HEK293 (cell line): ENCODE measurements around the gene TEX261.

Source experiments
- CTCF ChIA-PET: fragments of 350-600 bp; formaldehyde crosslinking; extraction: SDS; loops from one replicate; lab custom pipeline; 2021; ENCODE audit warnings: antibody characterized with exemption; lab: Yijun Ruan, JAX
- POLR2A ChIA-PET: fragments of 300-600 bp; formaldehyde crosslinking; extraction: SDS; loops from one replicate; lab custom pipeline; 2020; ENCODE audit warnings: antibody characterized with exemption, inconsistent platforms; lab: Yijun Ruan, JAX
- H3K27ac ChIP-seq: fragments of 200-500 bp; sonication (Bioruptor generic); 2 replicates; pipeline ENCODE4 v1.5.1; 2014; ENCODE audit warnings: low read depth, low read length, control low read depth, inconsistent platforms; ENCODE audit errors: extremely low read depth
- H3K36me3 ChIP-seq, 2 experiments: fragments of 200-500 bp in 1 of 2; sonication (Bioruptor generic) in 1 of 2; 1 replicate in 1 of 2; 2 replicates in 1 of 2; pipeline ENCODE4 v1.5.1; 2014 to 2017; ENCODE audit warnings: inconsistent platforms in 2 of 2, low read length in 2 of 2; ENCODE audit not compliant: control insufficient read depth in 2 of 2, insufficient read depth in 1 of 2
- H3K4me1 ChIP-seq: fragments of 200-500 bp; sonication (Bioruptor generic); 2 replicates; pipeline ENCODE4 v1.5.1; 2014; ENCODE audit warnings: mild to moderate bottlenecking, low read length, inconsistent platforms; ENCODE audit not compliant: control insufficient read depth, insufficient read depth
- H3K4me3 ChIP-seq: 2 replicates; pipeline ENCODE4 v1.5.1; 2011; ENCODE audit warnings: low read depth, mild to moderate bottlenecking, control low read depth, low read length, moderate library complexity
- H3K9me3 ChIP-seq: fragments of 200-500 bp; sonication (Bioruptor generic); 2 replicates; pipeline ENCODE4 v1.5.1; 2014; ENCODE audit warnings: low read depth, low read length, inconsistent platforms; ENCODE audit not compliant: control insufficient read depth, insufficient read depth
- BCL6B ChIP-seq: fragments of 450-650 bp; formaldehyde crosslinking; IDR thresholded peaks from 2 replicates; pipeline ENCODE4 v1.5.1; 2017; ENCODE audit warnings: missing biosample characterization, missing genetic modification characterization
- EGR2 ChIP-seq: fragments of 450-650 bp; formaldehyde crosslinking; IDR thresholded peaks from 2 replicates; pipeline ENCODE4 v1.5.1; 2016; ENCODE audit warnings: low read depth, missing biosample characterization, missing genetic modification characterization
- FEZF1 ChIP-seq: fragments of 450-650 bp; formaldehyde crosslinking; IDR thresholded peaks from 2 replicates; pipeline ENCODE4 v1.5.1; 2016; ENCODE audit warnings: missing biosample characterization, missing genetic modification characterization
- GFI1B ChIP-seq: fragments of 450-650 bp; formaldehyde crosslinking; IDR thresholded peaks from 2 replicates; pipeline ENCODE4 v1.5.1; 2016; ENCODE audit warnings: missing biosample characterization, missing genetic modification characterization
- GLIS1 ChIP-seq: fragments of 450-650 bp; formaldehyde crosslinking; IDR thresholded peaks from 2 replicates; pipeline ENCODE4 v1.5.1; 2016; ENCODE audit warnings: missing biosample characterization, missing genetic modification characterization
- KLF8 ChIP-seq: fragments of 450-650 bp; formaldehyde crosslinking; IDR thresholded peaks from 2 replicates; pipeline ENCODE4 v1.5.1; 2016; ENCODE audit warnings: missing biosample characterization, missing genetic modification characterization
- SCRT2 ChIP-seq: fragments of 450-650 bp; formaldehyde crosslinking; IDR thresholded peaks from 2 replicates; pipeline ENCODE4 v1.5.1; 2016; ENCODE audit warnings: missing biosample characterization, missing genetic modification characterization
- TRIM28 ChIP-seq: IDR thresholded peaks from 2 replicates; pipeline ENCODE4 v1.6.1; 2011; ENCODE audit warnings: low read length, control low read depth, borderline replicate concordance
- ZBTB20 ChIP-seq: fragments of 450-650 bp; formaldehyde crosslinking; IDR thresholded peaks from 2 replicates; pipeline ENCODE4 v1.5.1; 2016; ENCODE audit warnings: missing biosample characterization, missing genetic modification characterization
- ZBTB21 ChIP-seq: fragments of 450-650 bp; formaldehyde crosslinking; IDR thresholded peaks from 2 replicates; pipeline ENCODE4 v1.5.1; 2017; ENCODE audit warnings: missing biosample characterization, missing genetic modification characterization
- ZBTB26 ChIP-seq: fragments of 450-650 bp; formaldehyde crosslinking; optimal IDR thresholded peaks from 2 replicates; pipeline ENCODE3; 2016; ENCODE audit warnings: missing biosample characterization, mild to moderate bottlenecking, missing genetic modification characterization
- ZNF148 ChIP-seq: fragments of 450-650 bp; formaldehyde crosslinking; IDR thresholded peaks from 2 replicates; pipeline ENCODE4 v1.5.0; 2017; ENCODE audit warnings: missing biosample characterization, missing genetic modification characterization, borderline replicate concordance
- ZNF211 ChIP-seq: fragments of 450-650 bp; formaldehyde crosslinking; IDR thresholded peaks from 2 replicates; pipeline ENCODE4 v1.5.1; 2016; ENCODE audit warnings: low read depth, missing biosample characterization, missing genetic modification characterization
- ZNF404 ChIP-seq: fragments of 450-650 bp; formaldehyde crosslinking; IDR thresholded peaks from 2 replicates; pipeline ENCODE4 v1.5.1; 2017; ENCODE audit warnings: missing biosample characterization, missing genetic modification characterization
- ZNF558 ChIP-seq: fragments of 450-650 bp; formaldehyde crosslinking; IDR thresholded peaks from 2 replicates; pipeline ENCODE4 v1.5.1; 2016; ENCODE audit warnings: missing biosample characterization, missing genetic modification characterization
- ZNF561 ChIP-seq: fragments of 450-650 bp; IDR thresholded peaks from 2 replicates; pipeline ENCODE4 v1.5.1; 2018; ENCODE audit warnings: missing biosample characterization, missing genetic modification characterization, borderline replicate concordance
- ZNF701 ChIP-seq: fragments of 450-650 bp; formaldehyde crosslinking; IDR thresholded peaks from 2 replicates; pipeline ENCODE4 v1.5.1; 2016; ENCODE audit warnings: missing biosample characterization, missing genetic modification characterization
- ZNF776 ChIP-seq: fragments of 450-650 bp; formaldehyde crosslinking; IDR thresholded peaks from 2 replicates; pipeline ENCODE4 v1.5.0; 2017; ENCODE audit warnings: missing biosample characterization, missing genetic modification characterization, borderline replicate concordance
- ZNF791 ChIP-seq: fragments of 450-650 bp; formaldehyde crosslinking; IDR thresholded peaks from 2 replicates; pipeline ENCODE4 v1.5.1; 2016; ENCODE audit warnings: missing biosample characterization, missing genetic modification characterization
- ZSCAN4 ChIP-seq: fragments of 450-650 bp; formaldehyde crosslinking; IDR thresholded peaks from 2 replicates; pipeline ENCODE4 v1.5.1; 2017; ENCODE audit warnings: missing biosample characterization, missing genetic modification characterization
- ZXDB ChIP-seq: fragments of 450-650 bp; formaldehyde crosslinking; IDR thresholded peaks from 2 replicates; pipeline ENCODE4 v1.5.1; 2016; ENCODE audit warnings: missing biosample characterization, missing genetic modification characterization

The TEX261 gene

GRCh38 chr2:71001981-71002570, 7.4 kb upstream of the TEX261 start:
- H3K36me3 ChIP-seq = no peaks in the 10 kb centered on the region
- no peaks in the 10 kb centered on the region for H3K4me1 ChIP-seq
- no peak overlapping the region for H3K27ac ChIP-seq
- ChIA-PET CTCF (interaction anchor here (0.7 to 2.5 kb wide), 20 partner anchors 9 to 894 kb away, joined by 3 to 14 read pairs (median 4); partner anchors contain the start of genes ANKRD53 and MPHOSPH10), POLR2A (interaction anchor here (0.9 to 2.2 kb wide), 2 partner anchors 66 to 128 kb away, joined by 3 to 8 read pairs; partner anchors contain the start of genes MCEE and NAGK)
- no peaks in the 10 kb centered on the region for H3K9me3 ChIP-seq
- TF ChIP-seq GLIS1 (tag by site-specific recombination) (peak; percentile 27; the same call in 1 of the 2 replicates), ZBTB26 (no peak), ZXDB (tag by site-specific recombination) (no peak), ZSCAN4 (tag by site-specific recombination) (peak; percentile 69), ZNF404 (tag by site-specific recombination) (no peak)
- H3K4me3 ChIP-seq = no peak overlapping the region

- Histone ChIP-seq H3K4me1 (no peaks in the 10 kb centered on the region), H3K27ac (no peak overlapping the region), H3K4me3 (no peak overlapping the region), H3K36me3 (no peaks in the 10 kb centered on the region), H3K9me3 (no peaks in the 10 kb centered on the region)
- ChIA-PET CTCF (interaction anchor here (0.5 to 2.5 kb wide), 36 partner anchors 9 to 1798 kb away, joined by 3 to 14 read pairs (median 4); partner anchors contain the start of genes ANKRD53 and MPHOSPH10), POLR2A (interaction anchor here (0.9 to 2.2 kb wide), 3 partner anchors 66 to 128 kb away, joined by 3 to 8 read pairs (median 3); partner anchors contain the start of genes MCEE and NAGK)
- TF ChIP-seq ZNF558 = no peak
- TF ChIP-seq ZBTB20 (tag by site-specific recombination) = no peak
- TF ChIP-seq ZNF561 = no peak
- TF ChIP-seq ZNF701 (tag by site-specific recombination) = no peak
- TF ChIP-seq ZNF148 = no peak
- TF ChIP-seq ZNF211 (tag by site-specific recombination) = no peak
- no peak for TF ChIP-seq FEZF1 (tag by site-specific recombination)
- no peak for TF ChIP-seq BCL6B
- no peak for TF ChIP-seq ZBTB21 (tag by site-specific recombination)
- no peak for TF ChIP-seq GFI1B (tag by site-specific recombination)
- TF ChIP-seq ZNF791 (tag by site-specific recombination) = no peak
- TF ChIP-seq TRIM28 = no peak
- TF ChIP-seq SCRT2 (tag by site-specific recombination) = no peak
- TF ChIP-seq KLF8 = no peak
- no peak for TF ChIP-seq ZNF776 (tag by site-specific recombination)
- no peak for TF ChIP-seq EGR2 (tag by site-specific recombination)
These were observed 6.9 kb upstream of the TEX261 start for GRCh38 chr2:71001592-71001927.
